ENCODE measurements around the gene FOXP1.

The FOXP1 gene

GRCh38 chr3:71317749-71318457 lies 265.6 kb downstream of the FOXP1 start:
- no peak for DNase-seq

GRCh38 chr3:71317140-71317539 lies 266.4 kb downstream of the FOXP1 start:
- DNase-seq, result no peak

GRCh38 chr3:71316066-71316777 lies 267.3 kb downstream of the FOXP1 start:
- no peak for DNase-seq

GRCh38 chr3:71315431-71315830 lies 268.1 kb downstream of the FOXP1 start:
- DNase-seq, result no peak

GRCh38 chr3:71313844-71314243 lies 269.7 kb downstream of the FOXP1 start:
- DNase-seq, result no peak

DNA sequence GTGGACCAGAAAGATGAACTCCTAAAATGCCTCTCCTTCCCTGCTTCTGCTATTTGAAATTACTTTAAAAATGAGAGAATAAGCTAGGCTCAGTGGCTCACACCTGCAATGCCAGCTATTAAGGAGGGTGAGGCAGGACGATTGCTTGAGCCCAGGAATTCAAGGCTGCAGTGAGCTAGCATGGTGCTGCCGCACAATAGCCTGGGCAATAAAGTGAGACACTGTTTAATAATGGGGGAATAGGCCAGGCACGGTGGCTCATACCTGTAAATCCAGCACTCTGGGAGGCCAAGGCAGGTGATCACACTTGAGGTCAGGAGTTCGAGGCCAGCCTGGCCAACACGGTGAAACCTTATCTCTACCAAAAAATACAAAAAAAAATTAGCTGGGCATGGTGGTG lies 271.1 kb downstream of the FOXP1 start:
- no peak for DNase-seq

GRCh38 chr3:71311661-71312046 lies 271.9 kb downstream of the FOXP1 start:
- DNase-seq, result no peak

DNA sequence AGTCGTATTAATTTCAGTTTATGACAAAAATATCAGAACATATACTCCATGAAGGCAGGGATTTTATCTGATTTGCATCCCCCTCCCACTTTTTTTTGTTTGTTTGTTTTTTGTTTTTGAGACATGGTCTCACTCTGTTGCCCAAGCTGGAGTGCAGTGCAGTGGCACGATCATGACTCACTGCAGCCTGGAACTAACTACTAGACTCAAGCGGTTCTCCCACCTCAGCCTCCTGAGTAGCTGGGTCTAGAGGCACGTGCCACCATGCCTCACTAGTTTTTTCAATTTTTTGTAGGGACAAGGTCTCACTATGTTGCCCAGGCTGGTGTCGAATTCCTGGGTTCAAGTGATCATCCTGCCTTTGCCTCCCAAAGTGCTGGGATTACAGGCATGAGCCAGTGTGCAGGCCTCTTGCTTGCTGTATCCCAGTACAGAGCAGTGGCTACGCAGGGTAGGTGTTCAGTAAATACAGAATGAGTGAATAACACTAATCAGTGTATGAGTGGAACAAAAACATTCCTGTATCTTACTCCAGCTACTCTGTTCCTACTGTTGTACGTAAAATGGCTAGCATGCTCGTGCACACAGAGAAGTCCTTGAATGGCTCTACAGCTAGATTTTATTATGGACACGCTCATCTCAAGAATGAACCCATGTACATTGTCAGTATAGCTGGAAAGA lies 272.4 kb downstream of the FOXP1 start:
- DNase-seq, result no peak

GRCh38 chr3:71310359-71310979 lies 273.1 kb downstream of the FOXP1 start:
- DNase-seq, result no peak

GRCh38 chr3:71309886-71310285 lies 273.6 kb downstream of the FOXP1 start:
- no peak for DNase-seq

DNA sequence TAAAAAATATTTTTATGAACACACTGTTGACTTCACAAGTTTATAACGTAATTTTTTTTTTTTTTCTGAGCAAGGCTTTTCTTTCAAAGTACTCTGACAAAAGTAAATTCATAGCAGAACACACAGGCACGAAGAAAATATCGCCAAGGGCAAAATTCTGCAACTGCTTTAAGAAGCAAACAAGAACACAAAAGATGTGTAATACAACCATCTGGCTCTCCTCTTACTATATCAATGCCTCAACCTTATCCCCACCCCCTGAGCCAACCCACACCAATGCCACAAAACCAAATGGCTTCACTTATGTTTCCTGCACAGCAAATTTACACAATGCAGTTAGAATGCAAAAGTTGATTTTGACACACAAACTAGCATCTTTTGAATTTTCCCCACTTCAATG lies 274.2 kb downstream of the FOXP1 start:
- no peak for DNase-seq

GRCh38 chr3:71308836-71309235 lies 274.7 kb downstream of the FOXP1 start:
- DNase-seq, result no peak

DNA sequence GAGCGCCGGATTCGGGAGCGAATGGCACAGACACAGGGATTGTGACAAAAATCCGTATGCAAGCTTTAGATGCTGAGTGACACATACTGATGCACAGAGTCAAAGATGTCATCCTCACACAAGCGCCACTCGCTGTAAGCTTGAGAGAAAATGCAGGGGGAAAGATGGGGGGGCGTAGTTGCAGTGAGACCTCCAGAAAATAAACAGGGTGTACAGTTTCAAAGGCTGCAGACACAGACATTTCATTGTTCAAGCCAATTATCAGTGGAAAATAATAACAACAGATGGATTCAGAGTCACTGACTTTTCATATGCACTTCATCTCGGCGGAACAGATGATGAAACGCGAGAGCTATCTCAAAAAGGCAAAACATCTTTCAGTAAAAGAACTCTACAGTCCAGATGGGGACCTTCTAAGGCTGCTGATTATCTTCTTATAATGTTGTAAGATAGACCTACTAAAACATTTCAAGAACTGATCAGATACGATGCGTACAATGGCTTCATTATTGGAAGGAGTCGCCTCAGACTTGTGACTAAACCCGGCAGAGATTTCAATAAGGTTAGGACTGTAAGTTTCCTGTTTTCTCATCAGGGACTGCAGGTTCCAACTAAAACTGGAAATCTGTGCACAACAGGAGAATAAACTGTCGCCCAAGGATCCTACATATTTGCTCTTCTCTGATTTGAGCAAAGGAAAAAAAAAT lies 275.4 kb downstream of the FOXP1 start:
- DNase-seq, result no peak

DNA sequence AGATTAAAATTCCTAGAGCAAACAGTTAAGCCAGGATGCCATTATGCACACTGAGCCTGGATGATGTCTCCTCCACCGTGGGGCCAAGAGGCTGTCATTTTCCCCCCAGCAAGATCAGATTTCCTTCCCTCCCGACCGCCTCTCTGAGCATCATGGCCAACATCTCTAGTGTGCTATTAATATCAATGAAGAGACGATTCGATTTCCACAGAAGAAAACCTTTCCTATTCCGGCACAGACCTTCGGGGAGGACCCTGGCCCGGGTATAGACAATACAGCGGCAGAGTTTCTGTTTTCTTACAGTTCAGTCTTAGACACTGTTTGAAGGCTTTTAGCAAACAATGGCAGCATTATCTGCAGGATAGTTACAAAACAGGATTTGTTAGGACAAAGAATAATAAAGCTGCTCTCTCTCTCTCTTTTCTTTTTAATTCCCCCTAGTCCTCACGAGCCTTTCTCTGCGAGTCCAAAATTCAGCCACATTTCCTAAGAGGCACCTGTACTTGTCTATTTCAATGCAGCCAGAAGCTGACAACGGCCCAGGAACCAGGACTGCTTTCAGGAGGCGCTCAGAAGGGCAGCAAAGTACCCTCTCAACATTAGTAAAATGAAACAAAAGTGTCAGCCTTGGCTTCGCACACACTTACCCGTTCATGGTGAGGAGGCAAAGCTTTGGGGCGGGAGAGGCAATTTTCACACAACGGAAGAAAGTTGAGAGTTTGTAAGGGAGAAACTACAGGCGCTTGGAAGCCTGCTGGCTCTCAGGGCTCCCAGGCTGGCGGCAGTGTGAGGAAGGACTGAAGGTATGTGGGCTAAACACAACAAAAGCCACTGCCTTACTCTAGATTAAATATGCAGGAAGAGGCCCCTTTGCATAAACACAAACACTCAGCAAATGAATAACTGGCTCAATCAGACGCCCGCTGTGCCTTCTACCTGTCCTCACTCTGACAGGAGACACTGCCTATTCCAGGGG lies 278.0 kb downstream of the FOXP1 start:
- no peak for DNase-seq

GRCh38 chr3:71304684-71305083 lies 278.8 kb downstream of the FOXP1 start:
- no peak for DNase-seq

GRCh38 chr3:71304247-71304646 lies 279.3 kb downstream of the FOXP1 start:
- DNase-seq, result no peak

GRCh38 chr3:71303627-71304200 lies 279.8 kb downstream of the FOXP1 start:
- DNase-seq, result no peak

- DNase-seq, result no peak
These were observed 280.9 kb downstream of the FOXP1 start for GRCh38 chr3:71302604-71303003.

DNA sequence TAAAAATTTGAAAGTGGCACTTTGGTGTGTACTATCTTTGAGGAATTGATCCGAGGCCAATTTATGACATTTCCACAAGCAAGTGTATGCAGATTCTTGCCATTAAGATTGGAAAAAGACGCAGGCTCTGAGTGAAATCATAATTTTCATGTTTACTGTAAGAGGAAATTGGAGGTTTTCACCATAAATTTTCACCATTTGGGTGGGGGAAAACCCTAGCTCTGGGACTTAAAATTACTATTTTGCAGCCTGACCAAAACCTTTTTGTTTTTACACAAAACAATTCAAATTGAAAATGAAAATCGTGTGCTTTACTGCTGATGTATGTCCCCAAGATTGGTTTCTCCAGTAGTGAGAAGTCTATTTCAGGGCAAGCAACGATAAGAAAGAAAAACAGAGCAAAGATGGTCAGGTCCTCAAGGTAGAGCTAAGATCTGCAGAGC lies 282.6 kb downstream of the FOXP1 start:
- DNase-seq, result no peak

DNA sequence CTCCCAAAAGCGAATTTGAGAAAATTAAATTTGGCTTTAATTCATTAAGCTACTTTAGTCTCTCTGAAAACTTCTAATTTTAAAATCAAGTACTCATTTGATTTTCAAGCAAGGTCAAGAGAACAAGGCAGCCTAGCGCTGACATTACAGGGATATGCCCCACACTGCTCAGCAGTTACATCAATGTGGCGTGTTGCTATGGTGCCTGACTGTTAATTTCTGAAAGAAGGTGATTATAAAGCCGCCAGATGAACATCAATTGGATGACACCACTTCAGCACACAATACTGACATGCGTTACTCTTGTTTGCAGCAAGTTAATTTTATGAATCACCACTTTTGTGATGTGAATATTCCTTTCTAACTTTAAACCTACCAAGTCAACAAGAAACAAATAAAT lies 284.4 kb downstream of the FOXP1 start:
- DNase-seq, result no peak

DNA sequence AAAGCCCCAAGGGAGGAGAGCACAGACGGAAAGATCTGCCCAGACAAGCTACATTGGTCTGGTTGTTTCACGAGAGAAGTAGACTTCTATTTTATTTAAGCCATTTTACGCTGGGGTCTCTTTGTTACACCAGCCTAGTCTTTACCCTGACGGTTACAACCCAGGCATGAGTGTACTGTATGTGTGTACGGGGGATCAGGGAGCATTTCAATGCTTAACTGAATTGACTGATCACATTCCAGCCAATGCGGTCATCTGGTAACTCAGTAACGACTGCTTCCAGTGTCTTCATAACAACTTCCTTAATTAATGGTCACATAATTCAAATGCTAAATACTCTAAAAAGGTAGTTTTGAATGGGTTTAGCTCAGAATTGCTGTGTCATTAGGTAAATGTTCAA lies 288.6 kb downstream of the FOXP1 start:
- DNase-seq, result no peak
